ENCODE results near the gene UPK3BL2.
A peak's percentile ranks its signal among the peaks of the same experiment; 100 is the strongest.
"Not testable (repeated sequence)": the region's sequence is repeated elsewhere in the genome, so short reads cannot be mapped to it uniquely, and the experiment has no call there.

The UPK3BL2 gene, protein sequence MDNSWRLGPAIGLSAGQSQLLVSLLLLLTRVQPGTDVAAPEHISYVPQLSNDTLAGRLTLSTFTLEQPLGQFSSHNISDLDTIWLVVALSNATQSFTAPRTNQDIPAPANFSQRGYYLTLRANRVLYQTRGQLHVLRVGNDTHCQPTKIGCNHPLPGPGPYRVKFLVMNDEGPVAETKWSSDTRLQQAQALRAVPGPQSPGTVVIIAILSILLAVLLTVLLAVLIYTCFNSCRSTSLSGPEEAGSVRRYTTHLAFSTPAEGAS

GRCh38 chr7:102543596-102543995, at the start of gene UPK3BL2:
TSS of gene UPK3BL2 (minus strand) at chr7:102543696. CDS start at chr7:102543636, 60 bp downstream.
- not testable (repeated sequence) for DNase-seq (ENCODE audit: low read depth in 3 of 3)

GRCh38 chr7:102592477-102593019, 49.1 kb upstream of the UPK3BL2 start:
- not testable (repeated sequence) for DNase-seq (ENCODE audit: low read depth in 3 of 3)

DNA sequence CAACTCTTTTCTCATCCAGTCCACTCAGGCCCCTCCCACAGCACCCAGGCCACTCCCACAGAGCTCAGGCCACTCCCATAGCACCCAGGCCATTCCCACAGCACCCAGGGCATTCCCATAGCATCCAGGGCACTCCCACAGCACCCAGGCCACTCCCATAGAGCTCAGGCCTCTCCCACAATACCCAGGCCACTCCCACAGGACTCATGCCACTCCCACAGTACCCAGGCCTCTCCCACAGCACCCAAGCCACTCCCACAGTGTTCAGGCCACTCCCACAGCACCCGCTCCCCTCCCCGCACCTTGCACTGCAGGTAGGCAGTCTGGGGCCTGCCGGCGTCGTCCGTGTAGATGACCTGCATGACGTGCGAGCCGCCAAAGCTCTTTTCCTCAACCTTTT, 46.4 kb upstream of the UPK3BL2 start:
- not testable (repeated sequence) for DNase-seq (ENCODE audit: low read depth in 3 of 3)

DNA sequence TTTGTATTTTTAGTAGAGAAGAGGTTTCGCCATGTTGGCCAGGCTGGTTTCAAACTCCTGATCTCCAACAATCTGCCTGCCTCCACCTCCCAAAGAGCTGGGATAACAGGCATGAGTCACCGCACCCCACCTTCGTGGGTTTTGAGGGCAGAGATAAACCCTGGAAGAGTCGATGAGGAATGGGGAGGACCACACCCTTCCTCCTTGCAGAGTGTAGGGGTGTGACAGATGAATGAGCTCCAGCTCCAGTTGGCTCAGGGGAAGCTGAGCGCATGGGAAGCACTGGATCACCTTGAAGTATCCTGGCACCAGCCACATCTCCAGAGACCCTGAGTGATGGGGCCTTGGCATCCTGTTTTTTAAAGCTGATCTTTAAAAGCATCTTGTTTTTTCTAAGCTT, 40.0 kb upstream of the UPK3BL2 start:
- DNase-seq (ENCODE audit: low read depth in 3 of 3), result not testable (repeated sequence)

DNA sequence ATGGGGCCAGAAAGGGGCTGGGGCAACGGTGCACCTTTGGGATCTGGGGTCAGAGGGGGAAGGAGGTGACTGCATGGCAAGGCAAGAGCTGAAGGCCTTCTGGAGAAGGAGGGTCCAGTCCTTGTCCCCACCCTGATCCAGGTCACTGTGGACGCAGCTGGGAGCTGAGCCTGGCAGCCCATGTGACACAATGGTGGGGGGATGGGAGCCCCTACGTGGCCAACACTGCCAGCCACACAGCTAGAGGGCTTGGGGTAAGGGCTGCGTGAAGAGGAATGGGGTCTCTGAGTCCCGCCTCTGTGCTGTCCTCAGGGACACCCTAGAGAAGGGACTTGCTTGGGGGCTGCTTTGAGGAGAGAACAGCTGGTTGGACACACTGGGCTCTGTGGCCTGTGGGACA, 38.2 kb upstream of the UPK3BL2 start:
- DNase-seq (ENCODE audit: low read depth in 3 of 3), result not testable (repeated sequence)

GRCh38 chr7:102578486-102578885, 35.0 kb upstream of the UPK3BL2 start:
- DNase-seq (ENCODE audit: low read depth in 3 of 3), result not testable (repeated sequence)

DNA sequence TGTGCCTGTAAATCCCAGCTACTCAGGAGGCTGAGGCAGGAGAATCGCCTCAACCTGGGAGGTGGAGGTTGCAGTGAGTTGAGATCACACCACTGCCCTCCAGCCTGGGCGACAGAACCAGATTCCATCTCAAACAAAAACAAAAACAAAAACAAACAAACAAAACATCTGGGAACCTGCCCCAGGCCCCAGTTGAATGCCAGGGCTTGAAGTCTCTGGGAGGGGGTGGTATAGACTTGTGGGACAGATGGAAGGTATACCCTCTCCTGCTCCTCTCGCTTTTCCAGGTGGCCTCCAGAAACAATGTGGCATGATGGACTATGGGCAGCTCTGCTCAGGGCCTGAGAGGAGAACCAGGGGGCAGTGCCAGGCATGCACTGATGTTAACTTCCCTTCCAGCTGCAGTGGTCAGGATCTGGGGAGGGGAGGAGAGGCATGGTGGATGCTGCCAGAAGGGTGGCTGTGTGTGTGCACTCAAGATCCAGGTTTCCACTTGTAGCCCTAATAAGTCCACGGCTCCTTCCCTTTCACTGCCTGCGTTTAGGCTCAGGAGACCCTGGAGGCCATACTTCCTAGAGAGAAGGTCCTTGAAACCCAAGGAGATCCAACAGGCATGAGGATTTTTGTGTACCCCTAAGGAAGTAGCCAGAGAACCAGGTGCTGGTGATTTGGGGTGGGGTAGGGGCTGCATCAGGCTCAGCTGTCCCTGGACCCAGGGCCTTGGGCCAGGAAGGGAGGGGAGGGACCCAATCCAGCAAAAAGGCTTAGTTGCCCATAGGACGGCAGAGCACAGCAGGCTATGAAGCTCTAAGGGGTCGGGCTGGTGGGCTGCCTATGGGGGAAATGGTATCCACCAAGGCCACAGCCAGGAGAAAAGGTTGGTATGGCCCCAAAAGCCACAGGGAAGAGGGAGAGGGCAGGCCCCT, 34.1 kb upstream of the UPK3BL2 start:
- DNase-seq (ENCODE audit: low read depth in 3 of 3), result not testable (repeated sequence)

GRCh38 chr7:102576363-102576762, 32.9 kb upstream of the UPK3BL2 start:
- DNase-seq (ENCODE audit: low read depth in 3 of 3), result not testable (repeated sequence)

DNA sequence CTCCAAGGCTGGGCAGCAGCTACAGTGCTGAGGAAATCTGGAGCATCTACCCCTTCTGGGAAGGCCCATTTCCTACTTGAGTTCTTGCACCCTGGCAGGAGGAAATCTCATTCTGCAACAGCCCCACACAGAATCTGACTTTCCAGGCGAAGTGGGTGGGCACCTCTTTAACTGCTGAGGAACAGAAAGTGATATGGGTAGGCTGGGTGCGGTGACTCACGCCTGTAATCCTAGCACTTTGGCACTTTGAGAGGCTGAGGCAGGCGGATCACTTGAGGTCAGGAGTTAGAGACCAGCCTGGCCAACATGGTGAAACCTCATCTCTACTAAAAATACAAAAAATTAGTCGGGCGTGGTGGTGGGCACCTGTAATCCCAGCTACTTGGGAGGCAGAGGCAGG, 31.1 kb upstream of the UPK3BL2 start:
- not testable (repeated sequence) for DNase-seq (ENCODE audit: low read depth in 3 of 3)

DNA sequence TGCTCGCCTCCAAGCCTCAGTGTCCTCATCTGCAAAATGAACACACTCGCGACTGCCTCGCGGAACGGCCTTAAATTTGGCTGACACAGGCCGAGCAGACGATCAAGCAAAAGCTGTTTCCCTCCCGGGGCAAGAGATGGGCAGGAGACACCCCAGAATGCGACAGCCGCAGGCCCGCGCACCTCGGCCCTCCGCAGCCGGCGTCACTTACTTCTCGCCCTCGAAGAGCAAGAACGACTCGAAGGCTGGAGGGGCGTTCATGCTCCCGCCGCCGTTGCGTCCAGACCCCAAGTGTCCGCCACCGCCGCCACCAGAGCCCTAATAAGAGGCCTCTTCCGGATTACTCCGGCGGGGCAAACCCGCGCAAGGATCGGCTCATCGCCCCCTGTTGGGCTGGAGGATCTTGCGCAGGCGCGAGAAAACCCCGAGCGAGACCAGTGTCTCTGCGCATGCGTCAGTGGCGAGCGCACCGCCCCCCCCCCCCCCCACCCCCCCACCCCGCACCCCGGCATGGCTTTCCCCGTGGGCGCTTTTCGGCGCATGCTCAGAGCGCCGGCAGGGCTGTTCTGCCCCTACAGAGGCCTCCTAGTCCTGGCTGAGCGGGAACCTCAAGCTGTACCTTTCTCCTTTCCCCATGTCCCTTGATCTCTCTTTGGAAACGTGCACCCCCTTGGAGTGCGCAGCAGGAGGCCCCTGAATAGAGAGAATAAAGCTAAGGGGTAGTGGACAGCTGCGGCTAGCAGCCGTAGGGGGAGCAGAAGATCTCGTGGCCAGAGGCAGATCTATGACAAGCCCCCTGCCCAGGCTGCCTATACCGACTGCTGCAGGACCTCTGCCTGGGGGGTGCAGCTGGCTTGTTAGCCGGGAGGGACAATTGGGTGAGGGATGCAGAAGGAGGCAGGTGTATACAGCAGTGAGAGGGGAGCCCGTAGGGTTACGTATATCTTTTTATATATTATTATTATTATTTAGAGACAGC, 29.1 kb upstream of the UPK3BL2 start, which contains the start of gene POLR2J3:
POLR2J3 (minus strand) TSS at position 323 of the 979 bp plus-strand sequence; CDS start at position 261, 62 bp downstream.
- peak; percentile 86 to 100 (median 99) for DNase-seq (ENCODE audit: low read depth in 3 of 3)

GRCh38 chr7:102568620-102569019, 25.1 kb upstream of the UPK3BL2 start:
- not testable (repeated sequence) for DNase-seq (ENCODE audit: low read depth in 3 of 3)

- DNase-seq (ENCODE audit: low read depth in 3 of 3), result not testable (repeated sequence)
These were observed 7.4 kb upstream of the UPK3BL2 start, which contains the start of gene SPDYE2 for GRCh38 chr7:102550808-102551422. TSS of gene SPDYE2 (plus strand) at chr7:102551226. CDS start at chr7:102553256, 2,030 bp downstream.

- not testable (repeated sequence) for DNase-seq (ENCODE audit: low read depth in 3 of 3)
These were observed 2.9 kb upstream of the UPK3BL2 start for GRCh38 chr7:102546353-102546752.

- DNase-seq (ENCODE audit: low read depth in 3 of 3), result not testable (repeated sequence)
These were observed 1.8 kb upstream of the UPK3BL2 start for GRCh38 chr7:102545288-102545687.

GRCh38 chr7:102544372-102544771, 876 bp upstream of the UPK3BL2 start:
- DNase-seq (ENCODE audit: low read depth in 3 of 3), result not testable (repeated sequence)

DNA sequence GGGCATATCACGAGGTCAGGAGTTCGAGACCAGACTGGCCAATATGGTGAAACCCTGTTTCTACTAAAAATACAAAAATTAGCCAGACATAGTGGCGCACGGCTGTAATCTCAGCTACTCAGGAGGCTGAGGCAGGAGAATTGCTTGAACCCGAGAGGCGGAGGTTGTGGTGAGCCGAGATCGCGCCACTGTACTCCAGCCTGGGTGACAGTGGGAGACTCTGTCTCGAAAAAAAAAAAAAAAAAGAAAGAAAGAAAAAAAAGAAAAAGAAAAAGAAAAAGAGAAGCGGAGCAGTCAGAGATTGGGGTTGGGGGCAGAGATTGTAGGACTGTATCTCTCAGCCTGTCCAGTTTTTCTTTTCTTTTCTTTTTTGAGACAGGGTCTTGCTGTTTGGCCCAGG, 725 bp downstream of the UPK3BL2 start:
- not testable (repeated sequence) for DNase-seq (ENCODE audit: low read depth in 3 of 3)

DNA sequence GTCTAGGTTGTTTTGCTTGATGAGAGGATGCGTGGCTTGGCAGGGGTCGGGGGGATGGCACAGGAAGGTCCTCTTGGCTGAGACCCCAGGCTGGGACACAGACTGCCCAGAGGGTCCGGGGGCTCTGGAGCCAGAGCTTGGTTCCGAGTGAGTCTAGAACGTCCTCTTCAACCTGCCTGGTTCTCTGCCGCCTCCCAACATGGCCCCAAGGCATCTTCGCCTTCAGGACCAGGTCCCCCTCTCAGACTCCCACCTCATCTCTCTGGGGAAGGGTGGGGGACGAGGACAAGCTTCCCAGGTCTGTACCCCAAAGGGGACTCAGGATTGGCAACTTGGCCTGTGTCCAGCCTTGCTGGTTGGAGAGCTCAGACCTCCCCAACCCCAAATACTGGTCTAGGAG, 1.4 kb downstream of the UPK3BL2 start:
- DNase-seq (ENCODE audit: low read depth in 3 of 3), result not testable (repeated sequence)

GRCh38 chr7:102540604-102541003, 2.9 kb downstream of the UPK3BL2 start:
- not testable (repeated sequence) for DNase-seq (ENCODE audit: low read depth in 3 of 3)

DNA sequence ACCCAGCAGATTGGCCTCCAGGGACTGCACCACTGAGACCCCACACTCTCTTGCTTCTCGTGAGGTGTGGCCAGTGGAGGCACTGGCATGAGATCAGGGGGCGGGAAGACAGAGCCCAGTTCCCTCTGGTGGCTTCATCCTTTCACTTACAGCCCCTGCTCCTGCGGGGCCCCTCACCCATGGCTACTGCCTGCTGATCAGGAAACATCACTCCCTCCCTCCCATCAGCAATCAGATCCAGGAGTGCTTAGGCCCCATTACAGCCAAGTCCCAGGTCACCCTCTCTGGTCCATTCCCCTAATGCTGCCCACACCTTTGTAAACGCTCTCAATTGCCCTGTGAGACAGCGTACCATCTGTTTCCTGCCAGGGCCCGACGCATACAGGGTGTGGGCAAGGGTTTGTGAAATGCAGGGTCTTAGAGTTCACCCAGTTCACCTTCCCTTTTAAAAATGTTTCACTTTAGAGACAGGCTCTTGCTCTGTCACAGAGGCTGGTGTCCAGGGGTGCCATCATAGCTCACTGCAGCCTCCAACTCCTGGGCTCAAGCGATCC, 8.4 kb downstream of the UPK3BL2 start:
- DNase-seq (ENCODE audit: low read depth in 3 of 3), result not testable (repeated sequence)

GRCh38 chr7:102532127-102532526, 11.4 kb downstream of the UPK3BL2 start:
- DNase-seq (ENCODE audit: low read depth in 3 of 3), result not testable (repeated sequence)
